Right lung (tissue), 5 donors: ENCODE results near the gene TBC1D24. TPM values are rescaled to one million over a fixed set of nuclear protein-coding genes. Genes with fewer than 3 reads are reported as not detected.
"Not testable (repeated sequence)": the region's sequence is repeated elsewhere in the genome, so short reads cannot be mapped to it uniquely, and the experiment has no call there.

Experiments
- DNase-seq, 2 donors: peaks; one replicate each; pipeline ENCODE4 v3.0.0-alpha.2; 2013
- polyA plus RNA-seq, 5 donors: library from polyadenylated mRNA; unstranded; fragments of 120-200 nt; gene quantifications; one replicate each; pipeline versions ENCODE4 v1.2.1 to v1.2.3, GENCODE V29; 2013; ENCODE audit warnings: inconsistent platforms in 1 of 5, low replicate concordance in 1 of 5; ENCODE audit not compliant: insufficient read length in 5 of 5, insufficient read depth in 1 of 5

The TBC1D24 gene
- polyA plus RNA-seq, 5 donors = 11.6 to 20.5 (median 17.2) TPM

GRCh38 chr16:2529961-2530628 is 55.2 kb downstream of the TBC1D24 start:
- DNase-seq = no peak

DNA sequence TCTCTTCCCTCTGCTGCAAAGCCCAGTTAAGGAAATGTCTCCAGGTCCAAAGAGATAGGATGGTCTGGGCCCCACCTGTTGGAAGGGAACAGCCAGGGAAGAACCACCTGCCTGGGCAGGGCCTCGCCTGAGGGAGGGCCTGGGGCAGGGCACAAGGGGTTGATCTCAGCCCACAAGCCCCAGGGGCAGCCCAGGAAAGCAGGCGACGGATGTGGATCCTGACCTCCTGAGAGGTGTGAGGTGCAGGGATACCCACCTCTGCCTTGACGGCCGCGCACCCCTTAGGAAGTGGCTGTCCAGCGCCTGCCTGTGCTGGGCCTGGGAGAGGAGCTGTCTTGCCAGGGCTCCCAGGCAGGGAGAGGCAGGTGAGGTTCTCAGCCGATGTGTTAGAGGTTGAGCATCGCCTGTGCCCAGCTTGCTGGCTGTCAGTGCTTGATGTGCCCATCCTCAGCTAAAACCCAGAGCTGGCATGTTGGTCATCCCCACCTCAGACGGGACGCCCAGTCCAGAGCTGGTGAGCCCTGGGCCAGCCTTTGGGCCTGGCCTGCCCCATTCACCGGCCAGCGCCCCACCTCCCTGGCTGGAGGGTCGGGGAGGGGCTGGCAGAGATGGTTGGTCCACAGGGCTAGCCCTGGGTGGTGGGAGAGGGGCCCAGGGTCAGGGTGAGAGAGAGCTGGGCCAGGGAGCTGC is 55.8 kb downstream of the TBC1D24 start:
- no peak for DNase-seq

GRCh38 chr16:2531371-2531695 is 56.4 kb downstream of the TBC1D24 start, which contains the start of gene CEMP1:
TSS of gene CEMP1 (minus strand) at chr16:2531408. CDS start at chr16:2531073, 335 bp downstream.
- DNase-seq = no peak

GRCh38 chr16:2531696-2532493 is 57.0 kb downstream of the TBC1D24 start:
- peak; percentile 98 for DNase-seq

DNA sequence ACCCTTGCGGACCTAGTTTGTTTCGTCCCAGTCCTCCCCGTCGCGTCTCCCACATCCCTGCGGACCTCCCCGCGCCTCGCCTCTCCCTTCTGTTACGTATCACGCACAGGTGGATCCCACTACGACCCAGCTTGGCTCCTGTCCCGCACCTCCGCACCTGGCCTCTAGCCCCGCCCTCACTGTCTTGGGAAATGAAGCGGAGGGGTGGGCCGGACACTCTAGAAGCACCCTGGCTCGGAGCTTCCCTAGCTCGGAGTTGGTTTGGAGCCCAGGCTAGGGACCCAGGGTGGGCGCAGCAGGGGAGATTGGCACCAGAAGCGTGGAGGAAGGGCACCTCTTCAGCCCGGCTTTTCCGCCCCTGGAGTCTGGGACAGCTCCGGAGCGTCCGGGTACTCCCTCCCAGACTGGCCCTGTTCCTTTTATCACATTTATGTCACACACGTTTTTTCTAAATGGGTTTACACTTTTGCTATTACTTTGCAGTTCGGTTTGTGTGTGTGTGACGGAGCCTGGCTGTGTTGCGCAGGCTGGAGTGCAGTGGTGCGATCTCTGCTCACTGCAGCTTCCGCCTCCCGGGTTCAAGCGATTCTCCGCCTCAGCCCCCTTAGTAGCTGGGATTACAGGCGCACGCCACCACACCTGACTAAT is 57.7 kb downstream of the TBC1D24 start:
- peak; percentile 68 for DNase-seq

- not testable (repeated sequence) for DNase-seq
Observed at GRCh38 chr16:2533142-2533755, 58.3 kb downstream of the TBC1D24 start.

DNA sequence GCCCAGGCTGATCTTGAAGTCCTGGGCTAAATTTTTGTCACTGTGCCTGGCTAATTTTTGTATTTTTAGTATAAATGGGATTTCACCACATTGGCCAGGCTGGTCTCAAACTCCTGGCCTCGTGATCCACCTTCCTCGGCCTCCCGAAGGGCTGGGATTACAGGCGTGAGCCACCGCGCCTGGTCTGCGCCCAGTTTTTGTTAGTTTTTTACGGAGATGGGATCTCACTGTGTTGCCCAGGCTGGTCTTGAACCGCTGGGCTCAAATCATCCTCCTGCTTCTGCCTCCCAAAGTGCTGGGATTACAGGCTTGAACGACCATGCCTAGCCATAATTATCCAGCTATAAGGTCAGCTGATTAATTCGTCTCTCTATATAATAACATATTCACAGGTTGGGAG is 59.0 kb downstream of the TBC1D24 start:
- DNase-seq = no peak

DNA sequence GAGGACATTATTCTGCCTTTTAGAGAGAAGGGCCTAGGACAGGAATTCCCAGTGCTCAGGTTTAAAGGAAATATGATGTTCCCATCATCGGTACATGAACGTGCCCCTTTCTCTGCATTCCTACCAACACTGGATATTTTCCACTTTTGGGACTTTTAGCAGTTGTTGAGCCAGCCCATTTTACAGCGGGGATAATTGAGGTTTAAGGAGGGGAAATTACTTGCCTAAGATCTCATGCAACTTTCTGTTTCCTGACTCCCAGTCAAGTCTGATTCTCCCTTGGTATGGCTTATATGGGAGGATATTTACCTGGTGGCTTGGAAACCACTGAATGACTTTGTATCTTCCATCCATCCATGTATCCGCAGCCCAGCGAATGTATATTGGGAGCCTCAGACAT is 59.4 kb downstream of the TBC1D24 start:
- DNase-seq = not testable (repeated sequence)

DNA sequence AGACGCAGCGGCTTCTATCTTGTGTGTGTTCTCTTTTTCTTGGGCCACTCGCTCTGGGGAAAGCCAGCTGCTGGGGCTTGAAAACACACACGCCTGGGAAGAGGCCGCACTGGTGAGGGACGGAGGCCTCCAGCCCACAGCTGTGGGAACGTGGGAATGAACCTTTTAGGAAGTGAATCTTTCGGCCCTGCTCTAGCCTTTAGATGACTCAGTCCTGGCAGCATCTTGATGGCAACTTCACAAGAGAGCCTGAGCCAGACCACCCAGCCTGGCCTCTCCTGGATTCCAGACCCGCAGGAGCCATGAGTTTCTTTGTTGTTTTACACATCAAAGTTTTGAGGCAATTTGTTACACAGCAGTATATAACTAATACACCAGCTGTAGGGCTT is 60.7 kb downstream of the TBC1D24 start:
- no peak for DNase-seq

DNA sequence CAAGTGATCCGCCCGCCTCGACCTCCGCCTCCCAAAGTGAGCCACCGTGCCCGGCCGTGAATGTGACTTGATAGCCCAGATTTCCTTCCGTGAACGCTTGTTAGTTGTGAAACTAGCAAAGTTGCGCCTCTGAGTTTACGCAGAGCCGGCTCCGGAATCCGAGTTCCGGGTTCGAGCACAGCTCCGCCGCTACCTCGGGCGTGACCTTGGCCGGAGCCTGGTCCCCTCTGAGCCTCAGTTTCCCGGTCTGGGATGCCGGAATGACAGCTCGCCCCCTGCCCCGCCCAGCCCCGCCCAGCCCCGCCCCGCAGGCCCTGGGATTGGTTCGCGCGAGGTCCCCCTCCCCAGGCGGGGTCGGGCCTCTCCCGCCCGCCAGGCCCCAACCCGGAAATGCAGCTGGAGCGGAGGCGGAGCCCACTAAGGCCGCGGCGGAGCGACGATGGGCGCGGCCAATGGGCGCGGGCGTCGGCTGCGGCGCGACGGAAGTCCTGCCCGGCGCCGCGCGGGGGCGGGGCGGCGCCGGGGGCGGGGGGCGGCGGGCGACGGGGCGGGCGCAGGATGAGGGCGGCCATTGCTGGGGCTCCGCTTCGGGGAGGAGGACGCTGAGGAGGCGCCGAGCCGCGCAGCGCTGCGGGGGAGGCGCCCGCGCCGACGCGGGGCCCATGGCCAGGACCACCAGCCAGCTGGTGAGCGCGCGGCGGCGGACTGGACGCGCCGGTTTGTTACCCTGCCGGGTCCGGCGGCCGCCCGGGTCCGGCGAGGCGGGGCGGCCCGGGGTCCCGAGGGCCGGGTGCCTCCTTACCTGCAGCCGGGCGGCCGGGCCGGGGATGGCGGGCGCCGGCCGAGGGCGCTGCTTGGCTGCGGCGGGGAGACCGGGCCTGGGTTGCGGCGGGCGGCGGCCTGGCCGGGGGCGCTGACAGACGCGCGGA is 62.8 kb downstream of the TBC1D24 start, which contains the start of gene PDPK1:
PDPK1 (plus strand) TSS at position 571 of the 929 bp plus-strand sequence; CDS start at position 663, 92 bp downstream.
- DNase-seq = peak; percentile 93 to 94

DNA sequence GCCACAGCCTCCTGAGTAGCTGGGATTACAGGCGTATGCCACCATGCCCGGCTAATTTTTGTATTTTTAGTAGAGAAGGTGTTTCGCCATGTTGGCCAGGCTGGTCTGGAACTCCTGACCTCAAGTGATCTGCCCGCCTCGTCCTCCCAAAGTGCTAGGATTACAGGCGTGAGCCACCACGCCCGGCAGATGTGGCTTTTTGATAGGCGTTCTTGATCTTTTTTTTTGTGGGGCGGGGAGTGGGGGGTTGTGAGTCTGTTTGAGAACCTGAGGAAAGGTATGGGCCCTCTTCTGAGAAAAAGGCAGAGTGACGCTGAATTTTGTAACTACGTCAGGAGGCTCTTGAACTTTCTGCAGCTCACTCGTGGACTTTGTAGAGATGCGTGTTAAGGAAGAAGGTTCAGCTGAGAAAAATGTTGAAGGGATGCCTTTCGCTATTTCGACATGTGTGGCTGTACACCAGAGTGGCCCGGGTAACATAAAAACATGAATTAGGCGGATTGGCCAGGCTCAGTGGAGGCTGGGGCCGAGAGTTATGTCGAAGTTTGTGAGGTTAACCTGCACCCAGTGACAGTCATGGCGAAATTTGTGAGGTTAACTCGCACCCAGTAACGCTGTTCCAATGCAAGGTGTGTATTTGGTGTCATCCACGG is 64.4 kb downstream of the TBC1D24 start:
- not testable (repeated sequence) for DNase-seq

DNA sequence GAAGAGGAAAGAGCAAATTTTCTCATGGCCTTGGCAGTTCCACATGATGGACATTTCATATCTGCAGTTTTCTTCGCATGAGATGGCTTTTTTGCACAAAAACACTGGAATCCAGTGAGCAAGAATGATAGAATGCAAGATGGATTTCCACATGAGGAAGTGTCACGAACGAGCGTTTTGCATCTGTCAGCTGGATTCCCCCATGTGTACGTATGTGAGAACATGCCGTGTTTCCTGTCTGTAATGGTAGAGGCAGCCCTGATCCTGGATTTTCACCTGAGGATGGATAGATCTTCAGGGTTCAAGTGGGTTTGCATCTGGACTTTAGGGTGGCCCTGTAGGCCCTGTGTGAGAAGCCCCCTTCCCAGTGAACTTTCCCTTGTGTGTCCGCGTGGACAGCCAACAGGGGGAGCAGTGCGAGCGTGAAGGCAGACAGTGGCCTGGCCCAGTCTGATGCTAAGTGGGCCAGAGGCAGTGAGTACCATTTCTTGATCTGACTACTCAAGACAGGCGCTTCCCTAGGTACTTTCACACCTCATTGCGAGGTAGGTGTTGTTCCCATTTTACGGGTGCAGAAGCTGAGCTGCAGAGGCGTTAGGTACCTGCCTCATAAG is 65.0 kb downstream of the TBC1D24 start:
- not testable (repeated sequence) for DNase-seq

GRCh38 chr16:2540912-2541311 is 66.0 kb downstream of the TBC1D24 start:
- not testable (repeated sequence) for DNase-seq

- DNase-seq = not testable (repeated sequence)
Observed at GRCh38 chr16:2541409-2541808, 66.5 kb downstream of the TBC1D24 start.

DNA sequence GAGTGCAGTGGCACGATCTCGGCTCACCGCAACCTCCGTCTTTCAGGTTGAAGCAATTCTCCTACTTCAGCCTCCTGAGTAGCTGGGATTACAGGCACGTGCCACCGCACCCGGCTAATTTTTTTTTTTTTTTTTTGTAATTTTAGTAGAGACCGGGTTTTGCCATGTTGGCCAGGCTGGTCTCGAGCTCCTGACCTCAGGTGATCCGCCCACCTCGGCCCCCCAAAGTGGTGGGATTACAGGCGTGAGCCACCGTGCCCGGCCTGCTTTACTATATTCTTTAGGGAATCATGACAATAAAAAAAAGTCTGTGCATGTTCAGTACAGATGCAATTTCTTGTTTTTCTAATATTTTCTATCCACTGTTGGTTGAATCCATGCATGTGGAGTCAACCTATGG is 68.8 kb downstream of the TBC1D24 start:
- not testable (repeated sequence) for DNase-seq

GRCh38 chr16:2550283-2550878 is 75.5 kb downstream of the TBC1D24 start:
- not testable (repeated sequence) for DNase-seq

- DNase-seq = not testable (repeated sequence)
Observed at GRCh38 chr16:2551420-2551889, 76.5 kb downstream of the TBC1D24 start.

GRCh38 chr16:2554709-2555425 is 79.9 kb downstream of the TBC1D24 start:
- not testable (repeated sequence) for DNase-seq
